H9 (cell line): ENCODE results near the gene CALML5. TPM values are rescaled to one million over a fixed set of nuclear protein-coding genes. Genes with fewer than 3 reads are reported as not detected.

Experiments used
- DNase-seq: peaks from one replicate; pipeline ENCODE4 v3.0.0-alpha.2; 2017
- H2AFZ ChIP-seq: one replicate; pipeline ENCODE4 v1.6.1; 2013; ENCODE audit warnings: mild to moderate bottlenecking, low read length, control low read depth, moderate library complexity
- H2AK5ac ChIP-seq: 2 replicates; pipeline ENCODE4 v1.6.1; 2013; ENCODE audit warnings: low read length, control low read depth, mixed read lengths; ENCODE audit not compliant: insufficient read length
- H2BK120ac ChIP-seq: one replicate; pipeline ENCODE4 v1.6.1; 2013; ENCODE audit warnings: low read depth, mild to moderate bottlenecking, low read length, control low read depth, inconsistent platforms; ENCODE audit not compliant: poor library complexity, severe bottlenecking
- H2BK12ac ChIP-seq: 2 replicates; pipeline ENCODE4 v1.6.1; 2013; ENCODE audit warnings: low read length, control low read depth, mixed read lengths, low read depth; ENCODE audit not compliant: insufficient read length
- H2BK15ac ChIP-seq: 2 replicates; pipeline ENCODE4 v1.6.1; 2013; ENCODE audit warnings: low read depth, low read length, control low read depth
- H2BK20ac ChIP-seq: one replicate; pipeline ENCODE4 v1.6.1; 2013; ENCODE audit warnings: low read depth, mild to moderate bottlenecking, low read length, control low read depth, inconsistent platforms; ENCODE audit not compliant: poor library complexity, severe bottlenecking
- H2BK5ac ChIP-seq: 2 replicates; pipeline ENCODE4 v1.6.1; 2013; ENCODE audit warnings: low read length, control low read depth, mixed read lengths; ENCODE audit not compliant: insufficient read length
- H3K14ac ChIP-seq: 2 replicates; pipeline ENCODE4 v1.6.1; 2013; ENCODE audit warnings: low read length, control low read depth; ENCODE audit not compliant: insufficient read depth
- H3K18ac ChIP-seq: 2 replicates; pipeline ENCODE4 v1.6.1; 2013; ENCODE audit warnings: low read depth, mild to moderate bottlenecking, mixed read lengths, low read length, control low read depth; ENCODE audit not compliant: insufficient read length
- H3K23ac ChIP-seq: 2 replicates; pipeline ENCODE4 v1.6.1; 2013; ENCODE audit warnings: low read length, control low read depth, mixed read lengths, low read depth; ENCODE audit not compliant: insufficient read length
- H3K23me2 ChIP-seq: 2 replicates; pipeline ENCODE4 v1.6.1; 2013; ENCODE audit warnings: low read depth, mild to moderate bottlenecking, mixed read lengths, low read length, control low read depth; ENCODE audit not compliant: insufficient read length, poor library complexity, severe bottlenecking
- H3K27ac ChIP-seq: 2 replicates; pipeline ENCODE4 v1.5.1; 2013; ENCODE audit warnings: low read length, control low read depth, mixed read lengths, low read depth; ENCODE audit not compliant: insufficient read length
- H3K27me3 ChIP-seq: 2 replicates; pipeline ENCODE4 v1.6.1; 2013; ENCODE audit warnings: low read length, control low read depth, inconsistent platforms; ENCODE audit not compliant: insufficient read depth
- H3K4ac ChIP-seq: 2 replicates; pipeline ENCODE4 v1.6.1; 2013; ENCODE audit warnings: low read depth, mild to moderate bottlenecking, control low read depth, inconsistent platforms, low read length, moderate library complexity
- H3K4me1 ChIP-seq: 2 replicates; pipeline ENCODE4 v1.6.1; 2013; ENCODE audit warnings: low read length, control low read depth, inconsistent platforms; ENCODE audit not compliant: insufficient read depth
- H3K4me2 ChIP-seq: 2 replicates; pipeline ENCODE4 v1.6.1; 2013; ENCODE audit warnings: low read length, control low read depth, mixed read lengths; ENCODE audit not compliant: insufficient read length, insufficient read depth
- H3K56ac ChIP-seq: 2 replicates; pipeline ENCODE4 v1.6.1; 2013; ENCODE audit warnings: low read depth, mild to moderate bottlenecking, mixed read lengths, low read length, control low read depth; ENCODE audit not compliant: insufficient read length
- H3K79me1 ChIP-seq: 2 replicates; pipeline ENCODE4 v1.6.1; 2013; ENCODE audit warnings: low read depth, mild to moderate bottlenecking, moderate library complexity, low read length, control low read depth, inconsistent platforms; ENCODE audit not compliant: insufficient read depth, poor library complexity, severe bottlenecking
- H3K79me2 ChIP-seq: 2 replicates; pipeline ENCODE4 v1.6.1; 2013; ENCODE audit warnings: low read length, control low read depth, inconsistent platforms; ENCODE audit not compliant: insufficient read depth
- H3K9ac ChIP-seq: 2 replicates; pipeline ENCODE4 v1.6.1; 2013; ENCODE audit warnings: low read length, control low read depth, mixed read lengths; ENCODE audit not compliant: insufficient read length; ENCODE audit errors: extremely low read depth
- H3K9me3 ChIP-seq: one replicate; pipeline ENCODE4 v1.6.1; 2013; ENCODE audit warnings: low read depth, low read length, inconsistent platforms; ENCODE audit not compliant: control insufficient read depth
- H3T11ph ChIP-seq: one replicate; pipeline ENCODE4 v1.6.1; 2013; ENCODE audit warnings: mild to moderate bottlenecking, low read length, control low read depth, inconsistent platforms
- H4K20me1 ChIP-seq: one replicate; pipeline ENCODE4 v1.6.1; 2013; ENCODE audit not compliant: control insufficient read depth, insufficient read length, insufficient read depth
- H4K5ac ChIP-seq: 2 replicates; pipeline ENCODE4 v1.6.1; 2013; ENCODE audit warnings: low read depth, mild to moderate bottlenecking, mixed read lengths, low read length, control low read depth; ENCODE audit not compliant: insufficient read length
- H4K8ac ChIP-seq: replicated peaks from 2 replicates; pipeline ENCODE4 v1.6.1; 2013; ENCODE audit warnings: low read length, control low read depth, mixed read lengths, low read depth; ENCODE audit not compliant: insufficient read length
- H4K91ac ChIP-seq: 2 replicates; pipeline ENCODE4 v1.6.1; 2013; ENCODE audit warnings: low read depth, mild to moderate bottlenecking, moderate library complexity, mixed read lengths, low read length, control low read depth; ENCODE audit not compliant: insufficient read length
- H3K27ac Mint-ChIP-seq, 3 experiments: 2 replicates in 2 of 3; 3 replicates in 1 of 3; pipeline ENCODE4 v1.8.0; 2020 to 2021; ENCODE audit warnings: mixed read lengths in 3 of 3, mild to moderate bottlenecking in 1 of 3, moderate library complexity in 1 of 3
- H3K27me3 Mint-ChIP-seq: 2 replicates; pipeline ENCODE4 v1.8.0; 2021; ENCODE audit warnings: low read depth, mild to moderate bottlenecking, moderate library complexity, mixed read lengths
- H3K36me3 Mint-ChIP-seq, 3 experiments: 2 replicates in 2 of 3; 3 replicates in 1 of 3; pipeline ENCODE4 v1.8.0; 2020 to 2021; ENCODE audit warnings: low read depth in 3 of 3, mixed read lengths in 3 of 3; ENCODE audit not compliant: insufficient read depth in 1 of 3
- H3K4me1 Mint-ChIP-seq, 2 experiments: 2 replicates each; pipeline ENCODE4 v1.8.0; 2020; ENCODE audit warnings: mixed read lengths in 2 of 2
- H3K4me3 Mint-ChIP-seq, 2 experiments: 2 replicates in 1 of 2; 3 replicates in 1 of 2; pipeline ENCODE4 v1.8.0; 2020 to 2021; ENCODE audit warnings: mild to moderate bottlenecking in 2 of 2, mixed read lengths in 2 of 2, moderate library complexity in 1 of 2
- H3K9me3 Mint-ChIP-seq, 2 experiments: 2 replicates in 1 of 2; 3 replicates in 1 of 2; pipeline ENCODE4 v1.8.0; 2020; ENCODE audit warnings: mild to moderate bottlenecking in 2 of 2, mixed read lengths in 2 of 2, moderate library complexity in 1 of 2
- CTCF ChIP-seq: fragments of 200-600 bp; sonication (generic); conservative IDR thresholded peaks from 3 replicates; pipeline ENCODE4 v1.8.0; 2021; ENCODE audit warnings: antibody characterized with exemption, mild to moderate bottlenecking
- WGBS: extraction: QIAGEN DNeasy Blood & Tissue Kit; methylation state at CpG from one replicate; pipeline ENCODE4 v1.1.7; 2013; ENCODE audit warnings: missing lambda C conversion rate, low lambda C conversion rate, mixed read lengths; ENCODE audit not compliant: insufficient read length; ENCODE audit errors: extremely low coverage; 5-methylcytosine and 5-hydroxymethylcytosine counted together
- total RNA-seq: library from RNA; stranded (reverse); gene quantifications from 2 replicates; pipeline ENCODE4 v1.2.1, GENCODE V29; 2021

Gene CALML5
- total RNA-seq, 1 experiment from 2014 or later = not detected

- Mint-ChIP-seq H3K36me3 (no peaks in the 10 kb centered on the region), H3K27ac (no peak overlapping the region), H3K4me1 (peaks cover 6 to 8% of the 10 kb centered on the region in 2 experiments; a peak in 1 of 4 replicates), H3K9me3 (peaks cover 0 to 7% of the 10 kb centered on the region in 2 experiments; a peak in 2 of 5 replicates), H3K4me3 (no peak overlapping the region), H3K27me3 (peaks cover 3% of the 10 kb centered on the region; the same call in 1 of the 2 replicates)
- no peaks in the 10 kb centered on the region for H3K23me2 ChIP-seq
- no peaks in the 10 kb centered on the region for H3K79me1 ChIP-seq
- no peak overlapping the region for H3K18ac ChIP-seq
- no peak overlapping the region for H3K9ac ChIP-seq
- H4K91ac ChIP-seq = no peak overlapping the region
- no peak overlapping the region for H3K4me2 ChIP-seq
- H2BK20ac ChIP-seq = no peak overlapping the region
- no peaks in the 10 kb centered on the region for H3K27me3 ChIP-seq
- H3K27ac ChIP-seq = no peak overlapping the region
- no peak overlapping the region for H3K4ac ChIP-seq
- no peak overlapping the region for H2BK5ac ChIP-seq
- H2BK15ac ChIP-seq = no peak overlapping the region
- no peak overlapping the region for H2AK5ac ChIP-seq
- no CpG with 5 or more reads among the region's 7 CpGs for WGBS
- no peaks in the 10 kb centered on the region for H3K9me3 ChIP-seq
- no peak for DNase-seq
- TF ChIP-seq CTCF = no peak
- no peaks in the 10 kb centered on the region for H4K20me1 ChIP-seq
- H2AFZ ChIP-seq = no peak overlapping the region
- H2BK120ac ChIP-seq = no peak overlapping the region
- no peak overlapping the region for H3K23ac ChIP-seq
- no peak overlapping the region for H3T11ph ChIP-seq
- no peaks in the 10 kb centered on the region for H3K79me2 ChIP-seq
- no peak overlapping the region for H3K56ac ChIP-seq
- H2BK12ac ChIP-seq = no peak overlapping the region
- H3K14ac ChIP-seq = no peak overlapping the region
- no peaks in the 10 kb centered on the region for H3K4me1 ChIP-seq
- H4K8ac ChIP-seq = no peak overlapping the region
- no peak overlapping the region for H4K5ac ChIP-seq
Observed at GRCh38 chr10:5536486-5537081, 37.2 kb upstream of the CALML5 start.
